Measurements from ENCODE around the gene MGARP. TPM values are rescaled to one million over a fixed set of nuclear protein-coding genes. Genes with fewer than 3 reads are reported as not detected.
"Not testable (repeated sequence)": the region's sequence is repeated elsewhere in the genome, so short reads cannot be mapped to it uniquely, and the experiment has no call there.

The MGARP gene
- polyA plus RNA-seq, 4 donors, result 0.25 to 0.89 (median 0.35) TPM; not detected in 1

DNA sequence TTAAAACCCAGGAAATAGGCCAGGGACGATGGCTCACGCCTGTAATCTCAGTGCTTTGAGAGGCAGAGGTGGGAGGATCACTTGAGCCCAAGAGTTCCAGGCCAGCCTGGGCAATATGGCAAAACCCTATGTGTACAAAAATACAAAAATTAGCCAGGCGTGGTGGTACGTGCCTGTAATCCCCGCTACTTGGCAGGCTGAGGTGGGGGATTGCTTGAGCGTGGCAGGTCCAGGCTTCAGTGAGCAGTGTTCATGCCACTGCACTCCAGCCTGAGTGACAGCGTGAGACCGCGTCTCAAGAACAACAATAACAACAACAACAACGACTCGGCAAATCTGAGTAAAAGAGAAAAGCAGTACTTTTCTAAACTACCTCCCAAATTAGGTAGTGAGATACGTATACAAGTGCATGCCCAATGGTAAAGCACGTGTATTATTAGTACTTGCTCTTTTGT is 35.2 kb upstream of the MGARP start:
- H3K36me3 ChIP-seq (ENCODE audit: control insufficient read depth in 3 of 3, insufficient read depth in 2 of 3, low read depth in 1 of 3, low read length in 3 of 3), result peaks cover 0 to 7% (median 0%) of the 10 kb centered on the region in 3 donors
- H3K4me1 ChIP-seq (ENCODE audit: control insufficient read depth in 3 of 3, insufficient read depth in 2 of 3, low read depth in 1 of 3, low read length in 2 of 3), result peaks cover 0 to 4% (median 0%) of the 10 kb centered on the region in 3 donors
- no peak overlapping the region for H3K27ac ChIP-seq (ENCODE audit: low read depth in 1 of 3, low read length in 2 of 3)
- H3K27me3 ChIP-seq (ENCODE audit: control insufficient read depth in 3 of 3, insufficient read depth in 3 of 3, low read length in 3 of 3), result no peaks in the 10 kb centered on the region
- WGBS, 3 donors, result 84 to 94% (median 88%) methylated on average over 13 of the region's 13 CpGs
- no peak for FAIRE-seq
- no peak overlapping the region for H3K4me3 ChIP-seq (ENCODE audit: low read depth in 1 of 3, low read length in 3 of 3)
- no peaks in the 10 kb centered on the region for H3K9me3 ChIP-seq (ENCODE audit: control insufficient read depth in 2 of 2, insufficient read depth in 1 of 2, low read depth in 1 of 2, low read length in 1 of 2)
- no peak for DNase-seq

DNA sequence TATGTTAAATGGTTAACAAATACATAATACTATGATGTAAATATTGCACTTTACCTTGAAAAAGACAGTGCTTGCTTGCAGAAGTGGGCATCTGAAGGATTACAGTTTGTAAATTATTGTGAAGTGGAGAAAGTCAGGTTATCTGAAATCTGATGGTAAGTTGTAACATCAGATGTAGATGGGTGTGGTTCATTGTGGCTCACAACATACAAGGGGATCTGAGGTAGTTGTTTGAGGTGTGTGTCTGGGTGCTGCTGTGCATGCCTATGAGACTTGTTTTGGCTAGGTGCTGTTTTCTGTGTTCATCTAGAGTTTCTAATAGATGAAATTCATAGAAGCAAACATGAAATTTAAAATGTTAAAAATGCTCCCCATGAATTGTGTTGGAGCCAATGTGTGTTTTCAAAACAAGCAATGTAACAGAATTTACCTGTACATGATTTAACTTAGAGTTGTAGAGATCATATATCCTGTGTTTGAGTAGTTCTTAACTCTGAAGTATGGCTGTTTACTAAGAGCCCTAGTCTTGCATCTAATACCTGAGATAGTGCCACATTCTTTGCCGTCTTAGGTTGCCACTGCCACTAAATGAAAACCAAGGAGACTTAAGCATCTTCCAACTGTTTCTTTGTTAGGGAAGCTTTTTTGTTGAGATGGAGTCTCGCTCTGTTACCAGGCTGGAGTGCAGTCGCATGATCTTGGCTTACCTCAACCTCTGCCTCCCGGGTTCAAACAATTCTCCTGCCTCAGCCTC is 34.2 kb upstream of the MGARP start:
- FAIRE-seq (no peak), DNase-seq (no peak)
- Histone ChIP-seq H3K27ac (ENCODE audit: low read depth in 1 of 3, low read length in 2 of 3) (no peak overlapping the region), H3K4me1 (ENCODE audit: control insufficient read depth in 3 of 3, insufficient read depth in 2 of 3, low read depth in 1 of 3, low read length in 2 of 3) (peaks cover 0 to 4% (median 0%) of the 10 kb centered on the region in 3 donors), H3K27me3 (ENCODE audit: control insufficient read depth in 3 of 3, insufficient read depth in 3 of 3, low read length in 3 of 3) (no peaks in the 10 kb centered on the region), H3K4me3 (ENCODE audit: low read depth in 1 of 3, low read length in 3 of 3) (no peak overlapping the region), H3K9me3 (ENCODE audit: control insufficient read depth in 2 of 2, insufficient read depth in 1 of 2, low read depth in 1 of 2, low read length in 1 of 2) (no peaks in the 10 kb centered on the region), H3K36me3 (ENCODE audit: control insufficient read depth in 3 of 3, insufficient read depth in 2 of 3, low read depth in 1 of 3, low read length in 3 of 3) (peaks cover 0 to 7% (median 0%) of the 10 kb centered on the region in 3 donors)
- 92 to 93% (median 92%) methylated on average over 4 of the region's 4 CpGs for WGBS, 3 donors

DNA sequence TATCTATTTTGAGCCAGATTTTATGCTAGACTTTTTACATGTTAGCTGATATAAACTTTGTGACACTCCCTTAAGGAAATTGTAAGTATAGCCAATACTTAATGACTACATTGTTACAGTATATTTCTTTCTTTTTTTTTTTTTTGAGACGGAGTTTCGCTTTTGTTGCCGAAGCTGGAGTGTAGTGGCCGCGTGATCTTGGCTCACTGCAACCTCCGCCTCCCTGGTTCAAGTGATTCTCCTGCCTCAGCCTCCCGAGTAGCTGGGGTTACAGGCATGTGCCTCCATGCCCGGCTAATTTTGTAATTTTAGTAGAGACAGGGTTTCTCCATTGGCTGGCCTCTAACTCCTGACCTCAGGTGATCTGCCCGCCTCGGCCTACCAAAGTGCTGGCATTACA is 33.4 kb upstream of the MGARP start:
- H3K36me3 ChIP-seq (ENCODE audit: control insufficient read depth in 3 of 3, insufficient read depth in 2 of 3, low read depth in 1 of 3, low read length in 3 of 3), result peaks cover 0 to 11% (median 0%) of the 10 kb centered on the region in 3 donors
- FAIRE-seq; H3K4me3 ChIP-seq (ENCODE audit: low read depth in 1 of 3, low read length in 3 of 3); H3K27me3 ChIP-seq (ENCODE audit: control insufficient read depth in 3 of 3, insufficient read depth in 3 of 3, low read length in 3 of 3); DNase-seq; H3K4me1 ChIP-seq (ENCODE audit: control insufficient read depth in 3 of 3, insufficient read depth in 2 of 3, low read depth in 1 of 3, low read length in 2 of 3); H3K27ac ChIP-seq (ENCODE audit: low read depth in 1 of 3, low read length in 2 of 3); H3K9me3 ChIP-seq (ENCODE audit: control insufficient read depth in 2 of 2, insufficient read depth in 1 of 2, low read depth in 1 of 2, low read length in 1 of 2): not testable (repeated sequence)
- 79 to 87% (median 85%) methylated on average over 10 of the region's 10 CpGs for WGBS, 3 donors

DNA sequence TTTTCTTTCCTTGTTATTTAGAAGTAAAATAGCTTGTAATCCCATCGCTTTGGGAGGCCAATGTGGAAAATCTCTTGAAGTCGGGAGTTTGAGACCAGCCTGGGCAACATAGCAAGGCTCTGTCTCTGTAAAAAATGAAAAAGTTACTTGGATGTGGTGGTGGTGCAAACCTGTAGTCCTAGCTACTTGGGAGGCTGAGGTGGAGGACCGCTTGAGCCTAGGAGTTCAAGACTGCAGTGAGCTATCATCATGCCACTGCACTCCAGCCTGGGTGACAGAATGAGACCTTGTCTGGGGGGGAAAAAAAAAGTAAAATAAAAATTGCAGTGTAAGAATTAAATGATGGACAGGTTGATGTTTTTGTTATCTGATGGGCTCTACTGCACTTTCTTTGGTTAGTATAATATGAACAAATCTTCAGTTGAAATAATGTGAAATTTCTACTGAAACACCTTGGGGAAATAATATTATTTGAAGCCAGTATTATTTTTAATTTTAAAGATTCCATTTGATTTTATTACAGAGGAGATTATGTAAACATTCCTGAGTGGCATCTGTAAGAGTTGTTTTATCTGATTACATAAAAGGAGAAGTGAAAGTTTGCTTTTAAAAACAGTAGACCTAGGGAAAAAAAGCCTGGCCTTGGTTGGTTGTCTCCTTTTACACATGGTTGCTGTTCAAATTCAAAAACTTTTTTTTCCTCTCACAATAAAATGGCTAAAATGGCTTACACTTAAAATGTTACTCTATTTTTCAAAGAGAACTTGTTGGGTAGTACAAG is 32.7 kb upstream of the MGARP start:
- no peak overlapping the region for H3K4me3 ChIP-seq (ENCODE audit: low read depth in 1 of 3, low read length in 3 of 3)
- no peak for DNase-seq
- WGBS, 3 donors, result 91 to 96% (median 94%) methylated on average over 3 of the region's 3 CpGs
- H3K27me3 ChIP-seq (ENCODE audit: control insufficient read depth in 3 of 3, insufficient read depth in 3 of 3, low read length in 3 of 3), result no peaks in the 10 kb centered on the region
- no peak for FAIRE-seq
- no peak overlapping the region for H3K27ac ChIP-seq (ENCODE audit: low read depth in 1 of 3, low read length in 2 of 3)
- H3K36me3 ChIP-seq (ENCODE audit: control insufficient read depth in 3 of 3, insufficient read depth in 2 of 3, low read depth in 1 of 3, low read length in 3 of 3), result peaks cover 0 to 11% (median 0%) of the 10 kb centered on the region in 3 donors
- peaks cover 0 to 4% (median 0%) of the 10 kb centered on the region in 3 donors for H3K4me1 ChIP-seq (ENCODE audit: control insufficient read depth in 3 of 3, insufficient read depth in 2 of 3, low read depth in 1 of 3, low read length in 2 of 3)
- H3K9me3 ChIP-seq (ENCODE audit: control insufficient read depth in 2 of 2, insufficient read depth in 1 of 2, low read depth in 1 of 2, low read length in 1 of 2), result no peaks in the 10 kb centered on the region

DNA sequence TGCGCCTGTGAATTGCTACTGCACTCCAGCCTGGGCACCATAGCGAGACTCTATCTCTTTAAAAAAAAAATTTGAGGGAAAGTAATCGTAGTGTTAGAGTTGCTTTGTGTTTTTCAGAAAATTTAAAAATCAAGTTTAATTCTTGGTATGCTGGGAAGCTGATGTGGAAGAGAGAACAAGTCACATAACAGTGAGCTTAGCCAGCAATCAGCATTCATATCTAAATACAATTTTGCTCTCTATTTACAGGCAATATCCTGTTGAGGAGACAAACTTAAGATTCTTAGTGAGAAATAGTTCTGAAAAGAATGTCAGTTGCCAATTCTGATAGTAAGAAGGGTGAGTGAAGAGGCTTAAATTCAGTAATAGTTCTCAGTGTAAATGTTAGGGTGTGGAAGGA is 31.9 kb upstream of the MGARP start:
- Histone ChIP-seq H3K4me1 (ENCODE audit: control insufficient read depth in 3 of 3, insufficient read depth in 2 of 3, low read depth in 1 of 3, low read length in 2 of 3) (peaks cover 0 to 3% (median 0%) of the 10 kb centered on the region in 3 donors), H3K9me3 (ENCODE audit: control insufficient read depth in 2 of 2, insufficient read depth in 1 of 2, low read depth in 1 of 2, low read length in 1 of 2) (no peaks in the 10 kb centered on the region), H3K27ac (ENCODE audit: low read depth in 1 of 3, low read length in 2 of 3) (no peak overlapping the region), H3K27me3 (ENCODE audit: control insufficient read depth in 3 of 3, insufficient read depth in 3 of 3, low read length in 3 of 3) (no peaks in the 10 kb centered on the region), H3K4me3 (ENCODE audit: low read depth in 1 of 3, low read length in 3 of 3) (no peak overlapping the region), H3K36me3 (ENCODE audit: control insufficient read depth in 3 of 3, insufficient read depth in 2 of 3, low read depth in 1 of 3, low read length in 3 of 3) (peaks cover 0 to 15% (median 0%) of the 10 kb centered on the region in 3 donors)
- 78 to 81% (median 79%) methylated on average over 3 of the region's 3 CpGs for WGBS, 3 donors
- DNase-seq (no peak), FAIRE-seq (no peak)

DNA sequence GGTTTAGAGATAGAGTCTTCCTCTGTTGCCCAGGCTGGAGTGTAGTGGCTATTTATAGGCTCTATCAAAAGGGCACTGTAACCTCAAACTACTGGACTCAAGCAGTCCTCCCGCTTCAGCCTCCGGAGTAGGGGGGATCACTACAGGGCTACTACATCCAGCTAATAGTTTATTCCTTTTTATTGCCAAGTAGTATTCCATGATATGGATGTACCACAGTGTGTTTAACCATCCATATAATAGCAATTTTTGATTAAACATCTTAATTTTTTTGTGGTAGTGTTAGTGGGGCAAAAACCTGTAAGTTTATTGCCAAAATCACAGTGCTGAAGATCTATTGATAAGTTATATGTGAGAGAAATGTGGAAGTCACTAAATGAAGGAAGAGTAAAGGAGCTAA is 24.9 kb upstream of the MGARP start:
- Histone ChIP-seq H3K27me3 (ENCODE audit: control insufficient read depth in 3 of 3, insufficient read depth in 3 of 3, low read length in 3 of 3) (no peaks in the 10 kb centered on the region), H3K9me3 (ENCODE audit: control insufficient read depth in 2 of 2, insufficient read depth in 1 of 2, low read depth in 1 of 2, low read length in 1 of 2) (peaks cover 0 to 3% of the 10 kb centered on the region in 2 donors), H3K4me3 (ENCODE audit: low read depth in 1 of 3, low read length in 3 of 3) (no peak overlapping the region), H3K27ac (ENCODE audit: low read depth in 1 of 3, low read length in 2 of 3) (no peak overlapping the region), H3K36me3 (ENCODE audit: control insufficient read depth in 3 of 3, insufficient read depth in 2 of 3, low read depth in 1 of 3, low read length in 3 of 3) (peaks cover 0 to 23% (median 0%) of the 10 kb centered on the region in 3 donors), H3K4me1 (ENCODE audit: control insufficient read depth in 3 of 3, insufficient read depth in 2 of 3, low read depth in 1 of 3, low read length in 2 of 3) (peaks cover 0 to 4% (median 0%) of the 10 kb centered on the region in 3 donors)
- WGBS, 3 donors, result 97 to 98% (median 97%) methylated on average over 2 of the region's 2 CpGs
- FAIRE-seq (no peak), DNase-seq (no peak)

DNA sequence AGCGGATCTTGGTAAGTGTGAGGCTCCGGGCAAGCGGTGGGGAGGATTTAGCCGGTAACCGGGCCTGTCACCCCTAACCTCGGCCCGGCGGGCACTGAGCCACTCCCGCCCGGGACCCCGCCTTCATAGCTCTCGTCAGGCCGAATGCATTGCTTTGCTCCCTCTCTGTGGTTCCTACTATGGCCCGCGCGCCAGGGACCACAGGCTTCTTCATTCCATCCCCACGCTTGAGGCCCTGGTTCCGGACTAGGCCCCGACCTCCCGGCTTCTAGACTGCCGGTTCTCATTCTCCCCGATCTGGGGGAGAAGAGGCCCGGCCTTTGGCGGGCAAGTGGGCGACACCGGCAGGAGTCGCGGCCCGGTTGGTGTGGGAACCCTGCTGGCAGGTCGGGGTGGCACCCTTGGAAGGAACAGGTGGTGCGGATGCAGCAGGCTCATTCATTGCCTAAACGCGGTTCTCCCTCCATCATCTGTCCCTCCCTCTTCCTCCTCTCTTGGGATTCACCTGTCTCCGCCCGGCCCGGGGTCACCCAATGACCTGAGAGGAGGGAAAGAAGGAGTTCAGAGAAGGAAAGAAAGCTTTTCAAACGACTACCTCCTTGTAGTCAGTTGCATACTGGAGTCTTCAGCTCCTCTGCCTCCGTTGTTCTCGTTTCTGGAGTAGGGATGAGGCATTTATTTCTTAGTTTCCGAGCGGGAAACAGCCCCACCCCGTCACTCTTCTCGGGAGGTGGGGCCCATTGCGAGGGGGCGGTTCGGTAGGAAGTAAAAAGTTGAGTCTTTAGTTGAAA is 22.0 kb upstream of the MGARP start, which contains the start of gene NDUFC1:
Gene NDUFC1 (minus strand): TSS at position 657 of the 791 bp plus-strand sequence. CDS start 6,679 bp downstream, outside the sequence.
- Histone ChIP-seq H3K9me3 (ENCODE audit: control insufficient read depth in 2 of 2, insufficient read depth in 1 of 2, low read depth in 1 of 2, low read length in 1 of 2) (peaks cover 0 to 3% of the 10 kb centered on the region in 2 donors), H3K27me3 (ENCODE audit: control insufficient read depth in 3 of 3, insufficient read depth in 3 of 3, low read length in 3 of 3) (no peaks in the 10 kb centered on the region), H3K36me3 (ENCODE audit: control insufficient read depth in 3 of 3, insufficient read depth in 2 of 3, low read depth in 1 of 3, low read length in 3 of 3) (peaks cover 0 to 15% (median 0%) of the 10 kb centered on the region in 3 donors), H3K27ac (ENCODE audit: low read depth in 1 of 3, low read length in 2 of 3) (peak within 1 kb of the TSS; percentile 88 to 95 (median 92)), H3K4me3 (ENCODE audit: low read depth in 1 of 3, low read length in 3 of 3) (peak within 1 kb of the TSS; percentile 87 to 100 (median 87)), H3K4me1 (ENCODE audit: control insufficient read depth in 3 of 3, insufficient read depth in 2 of 3, low read depth in 1 of 3, low read length in 2 of 3) (peaks cover 0 to 4% (median 4%) of the 10 kb centered on the region in 3 donors)
- 0% methylated on average over 42 to 46 of the region's 46 CpGs for whole genome bisulfite sequencing, 3 donors
- FAIRE-seq (no peak), DNase-seq (peak; percentile 70 to 77)
